Right lobe of liver (tissue), 6 donors: ENCODE data around the gene ERCC4. TPM values are rescaled to one million over a fixed set of nuclear protein-coding genes. Genes with fewer than 3 reads are reported as not detected.
A peak's percentile ranks its signal among the peaks of the same experiment; 100 is the strongest.

ENCODE experiments used
- ATAC-seq, 4 donors: fragments of 200-7000 bp; cut with Tn5 transposase; one replicate each; pipeline ENCODE4 v1.9.1; 2020; ENCODE audit warnings: mild to moderate bottlenecking in 4 of 4, moderate library complexity in 4 of 4
- DNase-seq, 3 donors: peaks; one replicate each; pipeline ENCODE4 v3.0.0-alpha.2; 2020
- H3K27ac ChIP-seq, 3 donors: fragments of 200-600 bp; one replicate each; pipeline ENCODE4 v1.8.0; 2022
- H3K27me3 ChIP-seq, 2 donors: fragments of 200-600 bp; one replicate each; pipeline ENCODE4 v1.8.0; 2022
- H3K36me3 ChIP-seq, 4 donors: fragments of 200-600 bp; sonication (generic) in 1 of 4; one replicate each; pipeline versions ENCODE4 v1.5.1 to v1.8.0; 2017 to 2022; ENCODE audit warnings: control low read depth in 1 of 4
- H3K4me1 ChIP-seq, 4 donors: fragments of 200-600 bp; sonication (generic) in 1 of 4; one replicate each; pipeline versions ENCODE4 v1.5.1 to v1.8.0; 2017 to 2022; ENCODE audit warnings: control low read depth in 1 of 4
- H3K4me3 ChIP-seq, 3 donors: fragments of 200-600 bp; one replicate each; pipeline ENCODE4 v1.8.0; 2022
- H3K9me3 ChIP-seq, 4 donors: fragments of 200-600 bp; sonication (generic) in 1 of 4; one replicate each; pipeline versions ENCODE4 v1.5.1 to v1.8.0; 2017 to 2022; ENCODE audit warnings: control low read depth in 1 of 4
- CTCF ChIP-seq, 4 donors: fragments of 200-600 bp in 3 of 4; fragments of 450-650 bp in 1 of 4; IDR thresholded peaks; one replicate each; pipeline versions ENCODE4 v1.5.1 to v1.8.0; 2016 to 2022; ENCODE audit warnings: antibody characterized with exemption in 4 of 4, mild to moderate bottlenecking in 2 of 4
- POLR2A ChIP-seq: fragments of 450-650 bp; IDR thresholded peaks from one replicate; pipeline ENCODE4 v1.6.1; 2017; ENCODE audit warnings: antibody characterized with exemption, mild to moderate bottlenecking
- WGBS: methylation state at CpG from one replicate; pipeline ENCODE4 v1.1.6; 2018; ENCODE audit warnings: low coverage, low lambda C conversion rate; ENCODE audit not compliant: insufficient coverage; ENCODE audit errors: missing lambda C conversion rate; 5-methylcytosine and 5-hydroxymethylcytosine counted together
- intact Hi-C, 2 donors: fragments of 100-400 bp; cut with DNase I; formaldehyde crosslinking; loops; one replicate each; pipeline versions ENCODE4 v1.11.2 to v1.14.1; 2022
- total RNA-seq, 6 experiments: library from RNA; depleted of rRNA in 2 of 6; stranded (reverse); fragments of >200 nt in 2 of 6; fragmentation: NEBNext Ultra II Directional in 3 of 6; extraction: Animal tissue kit (Norgen Biotek cat#: 25700) in 3 of 6; gene quantifications; one replicate each; pipeline versions ENCODE4 v1.1.0 to v1.2.4, GENCODE V29; 2016 to 2023
- donor health status: DM: no; HTN: yes; CAD: no.
- donor health status: DM: no; HTN: no; CAD: no.
- donor health status: DM: no; HTN: no; CAD: no.
- donor health status: DM: no; HTN: yes; CAD: no.
- donor health status: DM: no; HTN: yes; CAD: no.

Gene ERCC4
- total RNA-seq, 6 experiments from 2014 or later: 3.4 to 7.3 (median 5.7) TPM

GRCh38 chr16:13936596-13937081 lies 16.7 kb downstream of the ERCC4 start:
- Histone ChIP-seq H3K9me3 (no peaks in the 10 kb centered on the region), H3K27ac (peak overlapping the region in 2 of 3 donors; percentile 57 to 71), H3K4me1 (peaks cover 0 to 30% (median 14%) of the 10 kb centered on the region in 4 donors), H3K27me3 (no peaks in the 10 kb centered on the region), H3K36me3 (peaks cover 0 to 11% (median 9%) of the 10 kb centered on the region in 4 donors), H3K4me3 (peak overlapping the region in 1 of 3 donors; percentile 3)
- no peak for TF ChIP-seq POLR2A
- TF ChIP-seq CTCF (IDR thresholded peaks at IDR 0.05): no peak
- peak; percentile 72 to 86 (median 85) for ATAC-seq
- DNase-seq: peak; percentile 41 to 81 (median 75)
- WGBS: 20% methylated on average over 3 of the region's 3 CpGs
- intact Hi-C loops: no loop called here

- H3K27me3 ChIP-seq: no peaks in the 10 kb centered on the region
- H3K4me3 ChIP-seq: peak overlapping the region in 2 of 3 donors; percentile 3 to 11
- DNase-seq: no peak
- no peaks in the 10 kb centered on the region for H3K9me3 ChIP-seq
- intact Hi-C loops: no loop called here
- H3K36me3 ChIP-seq: peaks cover 0 to 11% (median 9%) of the 10 kb centered on the region in 4 donors
- peaks cover 0 to 30% (median 14%) of the 10 kb centered on the region in 4 donors for H3K4me1 ChIP-seq
- ATAC-seq: peak; percentile 55 to 62 (median 56)
- 33% methylated on average over 5 of the region's 5 CpGs for WGBS
- TF ChIP-seq POLR2A (no peak), CTCF (IDR thresholded peaks at IDR 0.05) (no peak)
- H3K27ac ChIP-seq: peak overlapping the region; percentile 25 to 71 (median 57)
These were observed 17.5 kb downstream of the ERCC4 start for GRCh38 chr16:13937411-13937810.

GRCh38 chr16:13938480-13938879 lies 18.5 kb downstream of the ERCC4 start:
- no peak for DNase-seq
- no peaks in the 10 kb centered on the region for H3K27me3 ChIP-seq
- H3K4me1 ChIP-seq: peaks cover 0 to 30% (median 14%) of the 10 kb centered on the region in 4 donors
- H3K4me3 ChIP-seq: no peak overlapping the region
- intact Hi-C loops: no loop called here
- 40% methylated on average over 2 of the region's 4 CpGs for WGBS
- H3K36me3 ChIP-seq: peaks cover 0 to 11% (median 9%) of the 10 kb centered on the region in 4 donors
- TF ChIP-seq POLR2A (no peak), CTCF (IDR thresholded peaks at IDR 0.05) (no peak)
- no peaks in the 10 kb centered on the region for H3K9me3 ChIP-seq
- ATAC-seq: no peak
- peak overlapping the region in 1 of 3 donors; percentile 71 for H3K27ac ChIP-seq

- H3K4me1 ChIP-seq: peaks cover 0 to 30% (median 14%) of the 10 kb centered on the region in 4 donors
- H3K4me3 ChIP-seq: no peak overlapping the region
- no peaks in the 10 kb centered on the region for H3K9me3 ChIP-seq
- peaks cover 0 to 10% (median 8%) of the 10 kb centered on the region in 4 donors for H3K36me3 ChIP-seq
- DNase-seq: no peak
- TF ChIP-seq CTCF (IDR thresholded peaks at IDR 0.05) (no peak), POLR2A (no peak)
- 85% methylated on average over 3 of the region's 5 CpGs for WGBS
- H3K27me3 ChIP-seq: no peaks in the 10 kb centered on the region
- ATAC-seq: no peak
- intact Hi-C loops: no loop called here
- H3K27ac ChIP-seq: peak overlapping the region in 2 of 3 donors; percentile 49 to 53
These were observed 19.9 kb downstream of the ERCC4 start for GRCh38 chr16:13939821-13940220.
